Thyroid gland (tissue), 4 donors: ENCODE measurements around the gene EIF6. TPM values are rescaled to one million over a fixed set of nuclear protein-coding genes. Genes with fewer than 3 reads are reported as not detected.
A peak's percentile ranks its signal among the peaks of the same experiment; 100 is the strongest.

Experiments used
- DNase-seq, 2 donors: peaks; one replicate each; pipeline ENCODE4 v3.0.0-alpha.2; 2019
- H3K27ac ChIP-seq, 3 donors: fragments of 200-600 bp; sonication (generic); 1 replicate in 2 of 3; 2 replicates in 1 of 3; pipeline ENCODE4 v1.5.1; 2016 to 2019; ENCODE audit warnings: mild to moderate bottlenecking in 1 of 3, moderate library complexity in 1 of 3
- H3K27me3 ChIP-seq: fragments of 200-600 bp; sonication (generic); one replicate; pipeline ENCODE4 v1.5.1; 2019
- H3K36me3 ChIP-seq, 2 donors: fragments of 200-600 bp; sonication (generic); one replicate each; pipeline ENCODE4 v1.5.1; 2016 to 2019
- H3K4me1 ChIP-seq, 2 donors: fragments of 200-600 bp; sonication (generic); one replicate each; pipeline ENCODE4 v1.5.1; 2017 to 2019
- H3K4me3 ChIP-seq, 3 donors: fragments of 200-600 bp; sonication (generic); replicated peaks in 1 of 3; 1 replicate in 2 of 3; 2 replicates in 1 of 3; pipeline ENCODE4 v1.5.1; 2016; ENCODE audit warnings: mild to moderate bottlenecking in 1 of 3
- H3K9me3 ChIP-seq: fragments of 200-600 bp; sonication (generic); one replicate; pipeline ENCODE4 v1.5.1; 2017
- POLR2A ChIP-seq, 2 donors: fragments of 450-650 bp; IDR thresholded peaks; one replicate each; pipeline ENCODE4 v1.6.1; 2017; ENCODE audit warnings: antibody characterized with exemption in 2 of 2, mild to moderate bottlenecking in 2 of 2, moderate library complexity in 1 of 2
- WGBS, 2 donors: methylation state at CpG; one replicate each; pipeline ENCODE4 v1.1.5; 2017; 5-methylcytosine and 5-hydroxymethylcytosine counted together
- intact Hi-C: fragments of 100-400 bp; cut with DNase I; formaldehyde crosslinking; loops from one replicate; pipeline ENCODE4 v1.15.1; 2023
- total RNA-seq, 4 donors: library from RNA; depleted of rRNA; stranded (reverse); fragments of >200 nt; gene quantifications; one replicate each; pipeline ENCODE4 v1.2.3, GENCODE V29; 2016
- TF ChIP-seq, protein P1 (sequence below), 6 experiments: fragments of 200-600 bp in 3 of 6; fragments of 450-650 bp in 3 of 6; sonication (generic) in 3 of 6; IDR thresholded peaks; one replicate each; pipeline ENCODE4 v1.5.1; 2016 to 2019; ENCODE audit warnings: antibody characterized with exemption in 6 of 6, mild to moderate bottlenecking in 2 of 6, inconsistent platforms in 1 of 6, moderate library complexity in 1 of 6

Gene EIF6
- total RNA-seq, 4 donors from 2014 or later: 30.3 to 94.2 (median 65.7) TPM

- peaks cover 16 to 22% of the 10 kb centered on the region in 2 donors for H3K36me3 ChIP-seq
- DNase-seq: no peak
- peaks cover 20% of the 10 kb centered on the region in 2 donors for H3K4me1 ChIP-seq
- H3K27ac ChIP-seq: no peak overlapping the region
- no peaks in the 10 kb centered on the region for H3K9me3 ChIP-seq
- 93 to 94% methylated on average over 5 to 7 of the region's 7 CpGs for WGBS, 2 donors
- intact Hi-C loops: no loop called here
- no peak for TF ChIP-seq POLR2A (IDR thresholded peaks at IDR 0.05)
- TF ChIP-seq, protein P1, sequence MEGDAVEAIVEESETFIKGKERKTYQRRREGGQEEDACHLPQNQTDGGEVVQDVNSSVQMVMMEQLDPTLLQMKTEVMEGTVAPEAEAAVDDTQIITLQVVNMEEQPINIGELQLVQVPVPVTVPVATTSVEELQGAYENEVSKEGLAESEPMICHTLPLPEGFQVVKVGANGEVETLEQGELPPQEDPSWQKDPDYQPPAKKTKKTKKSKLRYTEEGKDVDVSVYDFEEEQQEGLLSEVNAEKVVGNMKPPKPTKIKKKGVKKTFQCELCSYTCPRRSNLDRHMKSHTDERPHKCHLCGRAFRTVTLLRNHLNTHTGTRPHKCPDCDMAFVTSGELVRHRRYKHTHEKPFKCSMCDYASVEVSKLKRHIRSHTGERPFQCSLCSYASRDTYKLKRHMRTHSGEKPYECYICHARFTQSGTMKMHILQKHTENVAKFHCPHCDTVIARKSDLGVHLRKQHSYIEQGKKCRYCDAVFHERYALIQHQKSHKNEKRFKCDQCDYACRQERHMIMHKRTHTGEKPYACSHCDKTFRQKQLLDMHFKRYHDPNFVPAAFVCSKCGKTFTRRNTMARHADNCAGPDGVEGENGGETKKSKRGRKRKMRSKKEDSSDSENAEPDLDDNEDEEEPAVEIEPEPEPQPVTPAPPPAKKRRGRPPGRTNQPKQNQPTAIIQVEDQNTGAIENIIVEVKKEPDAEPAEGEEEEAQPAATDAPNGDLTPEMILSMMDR (IDR thresholded peaks at IDR 0.05): no peak
- H3K4me3 ChIP-seq: no peak overlapping the region
- no peaks in the 10 kb centered on the region for H3K27me3 ChIP-seq
Observed at GRCh38 chr20:35279533-35280174, 4.9 kb downstream of the EIF6 start.

GRCh38 chr20:35279040-35279439 lies 5.5 kb downstream of the EIF6 start:
- Histone ChIP-seq H3K9me3 (no peaks in the 10 kb centered on the region), H3K4me1 (peaks cover 20% of the 10 kb centered on the region in 2 donors), H3K27me3 (no peaks in the 10 kb centered on the region), H3K4me3 (no peak overlapping the region), H3K36me3 (peaks cover 16 to 22% of the 10 kb centered on the region in 2 donors), H3K27ac (peak overlapping the region in 2 of 3 donors; percentile 86 to 98)
- WGBS, 2 donors: 89 to 100% methylated on average over 5 of the region's 5 CpGs
- DNase-seq: peak in 1 of 2 donors; percentile 22
- TF ChIP-seq, protein P1 (IDR thresholded peaks at IDR 0.05): no peak
- TF ChIP-seq POLR2A (IDR thresholded peaks at IDR 0.05): no peak
- intact Hi-C loops: no loop called here

DNA sequence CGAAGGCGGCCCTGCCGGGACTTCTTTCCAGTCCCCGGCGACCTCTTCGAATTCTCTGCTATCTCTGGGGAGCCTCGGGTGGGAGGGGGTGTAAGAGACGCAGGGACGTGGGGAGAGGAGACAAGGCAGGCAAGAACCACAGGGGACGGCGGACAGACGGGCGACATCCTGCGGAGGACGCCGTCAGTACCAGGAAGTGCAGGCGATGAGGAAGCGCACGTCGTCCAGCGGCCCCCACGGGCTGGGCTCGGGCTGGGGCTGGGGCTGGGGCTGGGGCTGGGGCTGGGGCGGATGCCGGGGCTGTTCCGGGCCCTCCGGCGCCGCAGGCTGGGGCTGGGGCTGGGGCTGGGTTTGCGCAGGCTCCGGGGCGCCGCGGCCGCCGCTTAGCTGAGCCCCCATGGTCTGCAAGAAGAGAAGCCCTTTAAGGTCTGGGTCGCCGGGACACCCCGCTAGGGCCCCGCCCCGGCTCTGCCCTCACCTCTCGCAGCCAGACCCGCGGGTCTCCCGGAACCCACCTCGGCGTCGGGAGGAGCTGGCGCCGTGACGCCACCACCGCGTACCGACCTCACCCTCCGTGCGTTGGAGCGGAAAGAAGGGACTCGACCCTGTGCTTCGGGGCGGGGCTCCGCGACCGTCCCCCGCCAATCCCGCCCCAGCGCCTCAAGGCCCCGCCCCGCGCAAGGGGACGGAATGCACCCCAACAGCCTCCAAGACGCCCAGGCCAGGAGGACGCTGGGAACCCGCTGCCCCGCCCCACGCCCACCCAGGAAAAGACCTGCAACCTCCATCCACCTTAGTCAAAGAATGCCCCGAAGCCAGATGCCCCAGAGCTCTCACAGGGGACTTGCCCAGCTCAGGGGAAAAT lies 6.8 kb downstream of the EIF6 start, which contains the start of gene MMP24OS:
Gene MMP24OS, minus strand, starts transcription at position 592 of the 865 bp plus-strand sequence. Its CDS starts 193 bp downstream, at position 399.
- intact Hi-C loops: no loop called here
- H3K36me3 ChIP-seq: peaks cover 16 to 22% of the 10 kb centered on the region in 2 donors

DNA sequence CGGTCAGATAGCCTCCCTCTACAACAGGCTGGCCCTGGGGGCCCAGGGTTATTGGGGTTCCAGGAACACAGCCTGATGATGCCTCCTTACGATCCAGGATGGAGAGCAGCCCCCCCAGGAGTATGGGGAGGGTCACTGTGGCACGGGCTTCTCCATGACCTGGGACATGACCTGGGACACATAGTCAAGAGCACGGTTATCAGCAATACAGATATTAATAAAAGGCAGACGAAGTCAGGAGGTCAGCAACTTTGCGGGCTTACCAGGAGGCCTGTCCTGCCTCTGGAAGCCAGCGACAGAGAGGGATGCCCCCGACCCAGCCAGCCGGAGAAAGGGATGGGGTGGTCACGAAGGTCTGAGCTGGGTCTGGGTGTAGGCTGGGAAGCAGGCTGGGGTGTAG lies 7.4 kb downstream of the EIF6 start:
- H3K27me3 ChIP-seq: no peaks in the 10 kb centered on the region
- intact Hi-C loops: no loop called here
- H3K36me3 ChIP-seq: peaks cover 16 to 22% of the 10 kb centered on the region in 2 donors
- DNase-seq: no peak
- no peaks in the 10 kb centered on the region for H3K9me3 ChIP-seq
- H3K4me3 ChIP-seq: peak overlapping the region; percentile 64 to 79 (median 72)
- H3K4me1 ChIP-seq: peaks cover 10 to 12% of the 10 kb centered on the region in 2 donors
- 11 to 16% methylated on average over 8 to 9 of the region's 10 CpGs for WGBS, 2 donors
- H3K27ac ChIP-seq: peak overlapping the region; percentile 86 to 98 (median 97)
- TF ChIP-seq, protein P1 (IDR thresholded peaks at IDR 0.05): no peak
- no peak for TF ChIP-seq POLR2A (IDR thresholded peaks at IDR 0.05)

More for the DNA sequence above, 6.8 kb downstream of the EIF6 start, which contains the start of gene MMP24OS:
- Histone ChIP-seq H3K27me3 (no peaks in the 10 kb centered on the region), H3K4me1 (peaks cover 10 to 12% of the 10 kb centered on the region in 2 donors), H3K27ac (peak within 1 kb of the TSS; percentile 86 to 98 (median 97)), H3K4me3 (peak within 1 kb of the TSS; percentile 64 to 79 (median 72)), H3K9me3 (no peaks in the 10 kb centered on the region)
- DNase-seq: peak; percentile 92 to 93
- TF ChIP-seq, protein P1 (IDR thresholded peaks at IDR 0.05): peak in 3 of 6 experiments; percentile 3 to 48 (median 25)
- TF ChIP-seq POLR2A (IDR thresholded peaks at IDR 0.05): peak; percentile 66 to 95
- WGBS, 2 donors: 0 to 1% methylated on average over 20 to 26 of the region's 76 CpGs
